ENCODE results near the gene HCAR3.
"Not testable (repeated sequence)": the region's sequence is repeated elsewhere in the genome, so short reads cannot be mapped to it uniquely, and the experiment has no call there.

DNA sequence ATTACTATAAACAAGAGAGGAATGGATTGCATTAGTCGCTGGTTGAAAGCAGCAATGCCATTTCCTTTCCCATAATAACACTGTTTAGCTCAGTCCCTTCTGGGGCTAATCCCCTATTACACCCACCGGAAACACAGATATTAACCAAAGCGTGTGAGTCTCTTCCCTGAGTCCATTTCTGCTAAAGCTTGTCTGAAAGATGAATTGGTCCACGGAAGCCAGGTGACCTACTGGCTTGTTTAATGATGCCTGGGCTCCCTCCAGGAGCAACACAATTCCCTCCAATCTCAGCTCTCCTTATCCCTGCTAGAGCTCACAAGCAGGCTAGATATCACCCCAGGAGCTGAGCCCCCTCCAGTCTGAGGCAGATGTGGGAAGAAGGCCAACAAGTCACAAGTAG lies 15.1 kb downstream of the HCAR3 start:
- TF ChIP-seq REST (IDR thresholded peaks at IDR 0.05); SREBF2 (IDR thresholded peaks at IDR 0.05); HOXB13 (CRISPR knock-in tag; IDR thresholded peaks at IDR 0.05; ENCODE audit: low read depth); PHF8 (IDR thresholded peaks at IDR 0.05; ENCODE audit: borderline replicate concordance, low read depth); CEBPB (IDR thresholded peaks at IDR 0.05); RAD21 (conservative IDR thresholded peaks at IDR 0.05 in 1 of 2, IDR thresholded peaks at IDR 0.05 in 1 of 2); HDAC2 (IDR thresholded peaks at IDR 0.05): not testable (repeated sequence)
- TF ChIP-seq, protein P1, sequence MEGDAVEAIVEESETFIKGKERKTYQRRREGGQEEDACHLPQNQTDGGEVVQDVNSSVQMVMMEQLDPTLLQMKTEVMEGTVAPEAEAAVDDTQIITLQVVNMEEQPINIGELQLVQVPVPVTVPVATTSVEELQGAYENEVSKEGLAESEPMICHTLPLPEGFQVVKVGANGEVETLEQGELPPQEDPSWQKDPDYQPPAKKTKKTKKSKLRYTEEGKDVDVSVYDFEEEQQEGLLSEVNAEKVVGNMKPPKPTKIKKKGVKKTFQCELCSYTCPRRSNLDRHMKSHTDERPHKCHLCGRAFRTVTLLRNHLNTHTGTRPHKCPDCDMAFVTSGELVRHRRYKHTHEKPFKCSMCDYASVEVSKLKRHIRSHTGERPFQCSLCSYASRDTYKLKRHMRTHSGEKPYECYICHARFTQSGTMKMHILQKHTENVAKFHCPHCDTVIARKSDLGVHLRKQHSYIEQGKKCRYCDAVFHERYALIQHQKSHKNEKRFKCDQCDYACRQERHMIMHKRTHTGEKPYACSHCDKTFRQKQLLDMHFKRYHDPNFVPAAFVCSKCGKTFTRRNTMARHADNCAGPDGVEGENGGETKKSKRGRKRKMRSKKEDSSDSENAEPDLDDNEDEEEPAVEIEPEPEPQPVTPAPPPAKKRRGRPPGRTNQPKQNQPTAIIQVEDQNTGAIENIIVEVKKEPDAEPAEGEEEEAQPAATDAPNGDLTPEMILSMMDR (IDR thresholded peaks at IDR 0.05) = not testable (repeated sequence)
